Mesenchymal stem cell (in vitro differentiated cells and primary cell): ENCODE data around the gene BCAR1.
"Not testable (repeated sequence)": the region's sequence is repeated elsewhere in the genome, so short reads cannot be mapped to it uniquely, and the experiment has no call there.

ENCODE experiments used
- DNase-seq: peaks from one replicate; pipeline ENCODE4 v3.0.0-alpha.2; 2013
- H2AFZ ChIP-seq: one replicate; pipeline ENCODE4 v1.6.1; 2013; ENCODE audit warnings: low read depth, mild to moderate bottlenecking, control low read depth, inconsistent platforms, low read length, moderate library complexity
- H2AK5ac ChIP-seq: 2 replicates; pipeline ENCODE4 v1.6.1; 2013; ENCODE audit warnings: low read length, moderate library complexity, mild to moderate bottlenecking, inconsistent platforms; ENCODE audit not compliant: severe bottlenecking
- H2BK120ac ChIP-seq: one replicate; pipeline ENCODE4 v1.6.1; 2013; ENCODE audit warnings: low read depth, mild to moderate bottlenecking, inconsistent platforms, low read length, moderate library complexity
- H2BK12ac ChIP-seq, 2 experiments: one replicate each; pipeline ENCODE4 v1.6.1; 2013; ENCODE audit warnings: inconsistent platforms in 2 of 2, low read length in 2 of 2, mild to moderate bottlenecking in 2 of 2, moderate library complexity in 2 of 2, control low read depth in 1 of 2
- H2BK15ac ChIP-seq: one replicate; pipeline ENCODE4 v1.6.1; 2013; ENCODE audit warnings: mild to moderate bottlenecking, low read depth, inconsistent platforms; ENCODE audit not compliant: poor library complexity, severe bottlenecking
- H2BK5ac ChIP-seq: 2 replicates; pipeline ENCODE4 v1.6.1; 2013; ENCODE audit warnings: low read depth, mild to moderate bottlenecking, low read length, control low read depth, inconsistent platforms; ENCODE audit not compliant: poor library complexity, severe bottlenecking
- H3K14ac ChIP-seq, 2 experiments: one replicate each; pipeline ENCODE4 v1.6.1; 2013; ENCODE audit warnings: inconsistent platforms in 2 of 2, low read length in 2 of 2, control low read depth in 1 of 2, mild to moderate bottlenecking in 1 of 2, moderate library complexity in 1 of 2
- H3K18ac ChIP-seq, 2 experiments: one replicate each; pipeline ENCODE4 v1.6.1; 2013; ENCODE audit warnings: inconsistent platforms in 2 of 2, low read length in 2 of 2, control low read depth in 1 of 2, low read depth in 1 of 2, mild to moderate bottlenecking in 1 of 2
- H3K23ac ChIP-seq, 2 experiments: one replicate each; pipeline ENCODE4 v1.6.1; 2013; ENCODE audit warnings: inconsistent platforms in 2 of 2, low read length in 2 of 2, mild to moderate bottlenecking in 2 of 2, moderate library complexity in 2 of 2, control low read depth in 1 of 2
- H3K27ac ChIP-seq: 2 replicates; pipeline ENCODE4 v1.5.1; 2013; ENCODE audit warnings: mild to moderate bottlenecking, moderate library complexity, low read length, control low read depth, inconsistent platforms; ENCODE audit not compliant: poor library complexity, severe bottlenecking
- H3K27me3 ChIP-seq, 2 experiments: 2 replicates each; pipeline versions ENCODE4 v1.6.1 to v1.7.0; 2013; ENCODE audit warnings: low read length in 2 of 2, mild to moderate bottlenecking in 2 of 2, moderate library complexity in 2 of 2, control low read depth in 1 of 2, inconsistent platforms in 1 of 2; ENCODE audit not compliant: control insufficient read depth in 1 of 2, insufficient read depth in 1 of 2
- H3K36me3 ChIP-seq, 2 experiments: 2 replicates each; pipeline versions ENCODE4 v1.6.1 to v1.7.0; 2013; ENCODE audit warnings: low read length in 2 of 2, control low read depth in 1 of 2, inconsistent platforms in 1 of 2, low read depth in 1 of 2, mild to moderate bottlenecking in 1 of 2; ENCODE audit not compliant: insufficient read depth in 2 of 2, control insufficient read depth in 1 of 2
- H3K4ac ChIP-seq, 2 experiments: one replicate each; pipeline ENCODE4 v1.6.1; 2013; ENCODE audit warnings: inconsistent platforms in 2 of 2, low read length in 2 of 2, mild to moderate bottlenecking in 2 of 2, moderate library complexity in 2 of 2, control low read depth in 1 of 2, low read depth in 1 of 2
- H3K4me1 ChIP-seq: 2 replicates; pipeline ENCODE4 v1.6.1; 2013; ENCODE audit warnings: low read depth, low read length, control low read depth; ENCODE audit not compliant: control insufficient read depth, insufficient read depth
- H3K4me2 ChIP-seq: 2 replicates; pipeline ENCODE4 v1.6.1; 2013; ENCODE audit warnings: low read length, mild to moderate bottlenecking, inconsistent platforms; ENCODE audit not compliant: poor library complexity, severe bottlenecking
- H3K4me3 ChIP-seq, 2 experiments: 2 replicates each; pipeline versions ENCODE4 v1.5.1 to v1.7.0; 2013; ENCODE audit warnings: low read length in 2 of 2, mild to moderate bottlenecking in 2 of 2, control low read depth in 1 of 2, low read depth in 1 of 2; ENCODE audit not compliant: insufficient read depth in 1 of 2
- H3K79me1 ChIP-seq: replicated peaks from 2 replicates; pipeline ENCODE4 v1.6.1; 2013; ENCODE audit warnings: mild to moderate bottlenecking, control low read depth, low read length, inconsistent platforms; ENCODE audit not compliant: poor library complexity, severe bottlenecking
- H3K9ac ChIP-seq: 2 replicates; pipeline ENCODE4 v1.7.0; 2013; ENCODE audit warnings: mild to moderate bottlenecking, low read length, moderate library complexity
- H3K9me3 ChIP-seq: 2 replicates; pipeline ENCODE4 v1.7.0; 2013; ENCODE audit warnings: mild to moderate bottlenecking, low read length; ENCODE audit not compliant: control insufficient read depth
- H4K8ac ChIP-seq: one replicate; pipeline ENCODE4 v1.6.1; 2013; ENCODE audit warnings: inconsistent platforms, mild to moderate bottlenecking, low read length, moderate library complexity
- H4K91ac ChIP-seq: one replicate; pipeline ENCODE4 v1.6.1; 2013; ENCODE audit warnings: mild to moderate bottlenecking, low read length, inconsistent platforms
- WGBS: methylation state at CpG from one replicate; pipeline ENCODE4 v1.1.7; 2013; ENCODE audit warnings: mixed read lengths; 5-methylcytosine and 5-hydroxymethylcytosine counted together

The BCAR1 gene

GRCh38 chr16:75206749-75207451, 44.5 kb downstream of the BCAR1 start, which contains the start of gene CTRB2:
TSS of gene CTRB2 (minus strand) at chr16:75207161. CDS start at chr16:75207141, 20 bp downstream.
- Histone ChIP-seq H3K23ac (no peak within 1 kb of the TSS), H3K14ac (no peak within 1 kb of the TSS), H2BK15ac (no peak within 1 kb of the TSS), H3K4me1 (peaks cover 9% of the 10 kb centered on the region), H3K27me3 (peaks cover 0 to 10% of the 10 kb centered on the region in 2 experiments), H2BK12ac (no peak within 1 kb of the TSS), H3K9ac (no peak within 1 kb of the TSS), H4K91ac (no peak within 1 kb of the TSS), H3K4me2 (no peak within 1 kb of the TSS), H3K9me3 (no peaks in the 10 kb centered on the region), H2BK5ac (no peak within 1 kb of the TSS), H3K27ac (no peak within 1 kb of the TSS), H3K79me1 (no peaks in the 10 kb centered on the region), H2AK5ac (no peak within 1 kb of the TSS), H2AFZ (no peak within 1 kb of the TSS), H4K8ac (no peak within 1 kb of the TSS), H3K36me3 (no peaks in the 10 kb centered on the region), H2BK120ac (no peak within 1 kb of the TSS), H3K4me3 (no peak within 1 kb of the TSS), H3K4ac (no peak within 1 kb of the TSS), H3K18ac (no peak within 1 kb of the TSS)
- DNase-seq, result no peak
- 92% methylated on average over 22 of the region's 24 CpGs for WGBS

- H3K36me3 ChIP-seq, H3K18ac ChIP-seq, H3K4ac ChIP-seq, H2BK120ac ChIP-seq, DNase-seq, H3K4me1 ChIP-seq, H3K27ac ChIP-seq, H2AK5ac ChIP-seq, H3K9ac ChIP-seq, H2BK12ac ChIP-seq, H3K14ac ChIP-seq, H2BK5ac ChIP-seq, H3K4me2 ChIP-seq, H3K79me1 ChIP-seq, H3K4me3 ChIP-seq, H4K8ac ChIP-seq, H3K23ac ChIP-seq, H2BK15ac ChIP-seq, H3K9me3 ChIP-seq, H4K91ac ChIP-seq, H2AFZ ChIP-seq, H3K27me3 ChIP-seq: not testable (repeated sequence)
- WGBS, result 91% methylated on average over 13 of the region's 25 CpGs
These were observed 45.3 kb downstream of the BCAR1 start for GRCh38 chr16:75205961-75206748.

GRCh38 chr16:75205438-75205837, 46.0 kb downstream of the BCAR1 start:
- no CpG with 5 or more reads among the region's 19 CpGs for WGBS

GRCh38 chr16:75204905-75205304, 46.5 kb downstream of the BCAR1 start:
- not testable (repeated sequence) for H3K27me3 ChIP-seq, H4K91ac ChIP-seq, H3K18ac ChIP-seq, H3K9me3 ChIP-seq, DNase-seq, H2AK5ac ChIP-seq, H3K79me1 ChIP-seq, H2BK12ac ChIP-seq, H3K4me2 ChIP-seq, H4K8ac ChIP-seq, H2BK120ac ChIP-seq, H3K4me3 ChIP-seq, H3K36me3 ChIP-seq, H3K9ac ChIP-seq, H3K23ac ChIP-seq, H2AFZ ChIP-seq, H2BK5ac ChIP-seq, H3K14ac ChIP-seq, H3K4ac ChIP-seq, H2BK15ac ChIP-seq, H3K27ac ChIP-seq
- H3K4me1 ChIP-seq, result peaks cover 11% of the 10 kb centered on the region
- WGBS, result no CpG with 5 or more reads among the region's 20 CpGs

More at GRCh38 chr16:75205438-75205837, 46.0 kb downstream of the BCAR1 start:
- not testable (repeated sequence) for H3K9me3 ChIP-seq, H3K4me2 ChIP-seq, H3K27ac ChIP-seq, H3K36me3 ChIP-seq, H2BK15ac ChIP-seq, H3K27me3 ChIP-seq, H3K14ac ChIP-seq, H2AK5ac ChIP-seq, H2BK5ac ChIP-seq, H3K23ac ChIP-seq, H3K18ac ChIP-seq, H3K4me3 ChIP-seq, H4K91ac ChIP-seq, H2AFZ ChIP-seq, H3K4ac ChIP-seq, H2BK12ac ChIP-seq, DNase-seq, H3K79me1 ChIP-seq, H4K8ac ChIP-seq, H3K9ac ChIP-seq, H2BK120ac ChIP-seq
- H3K4me1 ChIP-seq, result peaks cover 11% of the 10 kb centered on the region
